ENCODE data around the gene CPZ.

- TF ChIP-seq POLR2A (IDR thresholded peaks at IDR 0.05; ENCODE audit: low read depth, low read length) (no peak), CTCF (conservative IDR thresholded peaks at IDR 0.05; ENCODE audit: low read depth, low read length) (no peak), RAD21 (IDR thresholded peaks at IDR 0.05; ENCODE audit: low read length) (no peak), BHLHE40 (IDR thresholded peaks at IDR 0.05; ENCODE audit: low read depth, low read length) (no peak), USF2 (IDR thresholded peaks at IDR 0.05; ENCODE audit: low read depth, low read length) (no peak), MAZ (IDR thresholded peaks at IDR 0.05; ENCODE audit: borderline replicate concordance, low read depth, low read length) (no peak), CHD1 (IDR thresholded peaks at IDR 0.05; ENCODE audit: low read depth, low read length) (no peak), CEBPB (IDR thresholded peaks at IDR 0.05; ENCODE audit: low read depth, low read length) (no peak), ELK1 (IDR thresholded peaks at IDR 0.05; ENCODE audit: borderline replicate concordance, low read depth, low read length) (no peak), RCOR1 (IDR thresholded peaks at IDR 0.05; ENCODE audit: insufficient replicate concordance, low read length) (no peak), MXI1 (IDR thresholded peaks at IDR 0.05; ENCODE audit: borderline replicate concordance, low read depth, low read length) (no peak), SMC3 (IDR thresholded peaks at IDR 0.05; ENCODE audit: low read depth, low read length) (no peak), FOS (IDR thresholded peaks at IDR 0.05; ENCODE audit: low read depth, low read length) (no peak)
Observed at GRCh38 chr4:8649631-8650361, 57.2 kb downstream of the CPZ start.
